HG03342 (cell line): Measurements from ENCODE around the gene LRRC71.

Source experiments
- ATAC-seq: cut with Tn5 transposase; IDR thresholded peaks from one replicate; pipeline ENCODE4 v1.9.1; 2021; ENCODE audit warnings: mild to moderate bottlenecking, moderate library complexity; ENCODE audit not compliant: unreplicated experiment

LRRC71 gene

GRCh38 chr1:156945881-156946661 lies 25.6 kb downstream of the LRRC71 start:
- no peak for ATAC-seq

- ATAC-seq: no peak
Measured at GRCh38 chr1:156947127-156947526, 26.7 kb downstream of the LRRC71 start.

GRCh38 chr1:156947818-156948525 lies 27.5 kb downstream of the LRRC71 start:
- ATAC-seq: no peak

GRCh38 chr1:156948708-156949107 lies 28.3 kb downstream of the LRRC71 start:
- ATAC-seq: no peak

- no peak for ATAC-seq
Measured at GRCh38 chr1:156949127-156949526, 28.7 kb downstream of the LRRC71 start.

GRCh38 chr1:156951371-156951770 lies 30.9 kb downstream of the LRRC71 start:
- ATAC-seq: no peak

GRCh38 chr1:156953571-156953970 lies 33.1 kb downstream of the LRRC71 start:
- ATAC-seq: no peak

- ATAC-seq: no peak
Measured at GRCh38 chr1:156956333-156956732, 35.9 kb downstream of the LRRC71 start.

GRCh38 chr1:156957634-156958033 lies 37.2 kb downstream of the LRRC71 start:
- ATAC-seq: no peak

- no peak for ATAC-seq
Measured at GRCh38 chr1:156958247-156958714, 37.8 kb downstream of the LRRC71 start.

- no peak for ATAC-seq
Measured at GRCh38 chr1:156959414-156959813, 39.0 kb downstream of the LRRC71 start.

- no peak for ATAC-seq
Measured at GRCh38 chr1:156959925-156960324, 39.5 kb downstream of the LRRC71 start.

- ATAC-seq: no peak
Measured at GRCh38 chr1:156961709-156962108, 41.3 kb downstream of the LRRC71 start.

GRCh38 chr1:156963621-156964020 lies 43.2 kb downstream of the LRRC71 start:
- ATAC-seq: no peak

- no peak for ATAC-seq
Measured at GRCh38 chr1:156964441-156964840, 44.0 kb downstream of the LRRC71 start.

- no peak for ATAC-seq
Measured at GRCh38 chr1:156969496-156969895, 49.1 kb downstream of the LRRC71 start.

- ATAC-seq: no peak
Measured at GRCh38 chr1:156970017-156970416, 49.6 kb downstream of the LRRC71 start.

GRCh38 chr1:156973417-156973816 lies 53.0 kb downstream of the LRRC71 start:
- ATAC-seq: no peak

GRCh38 chr1:156975084-156975483 lies 54.7 kb downstream of the LRRC71 start:
- no peak for ATAC-seq

- no peak for ATAC-seq
Measured at GRCh38 chr1:156980551-156980950, 60.1 kb downstream of the LRRC71 start.
